Right lobe of liver (tissue), 6 donors: ENCODE measurements around the gene ACE. TPM values are rescaled to one million over a fixed set of nuclear protein-coding genes. Genes with fewer than 3 reads are reported as not detected.

ENCODE experiments used
- ATAC-seq, 4 donors: fragments of 200-7000 bp; cut with Tn5 transposase; one replicate each; pipeline ENCODE4 v1.9.1; 2020; ENCODE audit warnings: mild to moderate bottlenecking in 4 of 4, moderate library complexity in 4 of 4
- DNase-seq, 3 donors: peaks; one replicate each; pipeline ENCODE4 v3.0.0-alpha.2; 2020
- H3K27ac ChIP-seq, 3 donors: fragments of 200-600 bp; one replicate each; pipeline ENCODE4 v1.8.0; 2022
- H3K27me3 ChIP-seq, 2 donors: fragments of 200-600 bp; one replicate each; pipeline ENCODE4 v1.8.0; 2022
- H3K36me3 ChIP-seq, 4 donors: fragments of 200-600 bp; sonication (generic) in 1 of 4; one replicate each; pipeline versions ENCODE4 v1.5.1 to v1.8.0; 2017 to 2022; ENCODE audit warnings: control low read depth in 1 of 4
- H3K4me1 ChIP-seq, 4 donors: fragments of 200-600 bp; sonication (generic) in 1 of 4; one replicate each; pipeline versions ENCODE4 v1.5.1 to v1.8.0; 2017 to 2022; ENCODE audit warnings: control low read depth in 1 of 4
- H3K4me3 ChIP-seq, 3 donors: fragments of 200-600 bp; one replicate each; pipeline ENCODE4 v1.8.0; 2022
- H3K9me3 ChIP-seq, 4 donors: fragments of 200-600 bp; sonication (generic) in 1 of 4; one replicate each; pipeline versions ENCODE4 v1.5.1 to v1.8.0; 2017 to 2022; ENCODE audit warnings: control low read depth in 1 of 4
- CTCF ChIP-seq, 4 donors: fragments of 200-600 bp in 3 of 4; fragments of 450-650 bp in 1 of 4; IDR thresholded peaks; one replicate each; pipeline versions ENCODE4 v1.5.1 to v1.8.0; 2016 to 2022; ENCODE audit warnings: antibody characterized with exemption in 4 of 4, mild to moderate bottlenecking in 2 of 4
- POLR2A ChIP-seq: fragments of 450-650 bp; IDR thresholded peaks from one replicate; pipeline ENCODE4 v1.6.1; 2017; ENCODE audit warnings: antibody characterized with exemption, mild to moderate bottlenecking
- WGBS: methylation state at CpG from one replicate; pipeline ENCODE4 v1.1.6; 2018; ENCODE audit warnings: low coverage, low lambda C conversion rate; ENCODE audit not compliant: insufficient coverage; ENCODE audit errors: missing lambda C conversion rate; 5-methylcytosine and 5-hydroxymethylcytosine counted together
- intact Hi-C, 2 donors: fragments of 100-400 bp; cut with DNase I; formaldehyde crosslinking; loops; one replicate each; pipeline versions ENCODE4 v1.11.2 to v1.14.1; 2022
- total RNA-seq, 6 experiments: library from RNA; depleted of rRNA in 2 of 6; stranded (reverse); fragments of >200 nt in 2 of 6; fragmentation: NEBNext Ultra II Directional in 3 of 6; extraction: Animal tissue kit (Norgen Biotek cat#: 25700) in 3 of 6; gene quantifications; one replicate each; pipeline versions ENCODE4 v1.1.0 to v1.2.4, GENCODE V29; 2016 to 2023
- donor health status: DM: no; HTN: yes; CAD: no.
- donor health status: DM: no; HTN: no; CAD: no.
- donor health status: DM: no; HTN: no; CAD: no.
- donor health status: DM: no; HTN: yes; CAD: no.
- donor health status: DM: no; HTN: yes; CAD: no.

The ACE gene
- total RNA-seq, 6 experiments from 2014 or later: 0.75 to 9.4 (median 5.1) TPM

GRCh38 chr17:63542942-63543821 is 66.3 kb downstream of the ACE start:
- peak; percentile 73 to 88 (median 75) for DNase-seq
- 48% methylated on average over 8 of the region's 15 CpGs for WGBS
- intact Hi-C loops: no loop called here
- TF ChIP-seq POLR2A: no peak
- TF ChIP-seq CTCF (IDR thresholded peaks at IDR 0.05): no peak
- no peaks in the 10 kb centered on the region for H3K4me1 ChIP-seq
- no peak overlapping the region for H3K27ac ChIP-seq
- H3K9me3 ChIP-seq: no peaks in the 10 kb centered on the region
- peaks cover 0 to 9% of the 10 kb centered on the region in 2 donors for H3K27me3 ChIP-seq
- H3K36me3 ChIP-seq: no peaks in the 10 kb centered on the region
- no peak overlapping the region for H3K4me3 ChIP-seq
- ATAC-seq: peak; percentile 87 to 96 (median 91)

GRCh38 chr17:63543822-63544420 is 67.1 kb downstream of the ACE start:
- ATAC-seq: no peak
- peak in 2 of 3 donors; percentile 28 to 35 for DNase-seq
- H3K9me3 ChIP-seq: no peaks in the 10 kb centered on the region
- no peaks in the 10 kb centered on the region for H3K4me1 ChIP-seq
- H3K27ac ChIP-seq: no peak overlapping the region
- H3K27me3 ChIP-seq: peaks cover 0 to 1% of the 10 kb centered on the region in 2 donors
- intact Hi-C loops: no loop called here
- no peaks in the 10 kb centered on the region for H3K36me3 ChIP-seq
- TF ChIP-seq CTCF (IDR thresholded peaks at IDR 0.05) (no peak), POLR2A (no peak)
- H3K4me3 ChIP-seq: no peak overlapping the region

GRCh38 chr17:63544467-63545301 is 67.8 kb downstream of the ACE start:
- WGBS: 93% methylated on average over 2 of the region's 13 CpGs
- Histone ChIP-seq H3K9me3 (no peaks in the 10 kb centered on the region), H3K4me3 (no peak overlapping the region), H3K36me3 (no peaks in the 10 kb centered on the region), H3K27ac (no peak overlapping the region), H3K27me3 (no peaks in the 10 kb centered on the region), H3K4me1 (peaks cover 0 to 7% (median 0%) of the 10 kb centered on the region in 4 donors)
- ATAC-seq (no peak), DNase-seq (peak in 2 of 3 donors; percentile 27 to 40)
- no peak for TF ChIP-seq CTCF (IDR thresholded peaks at IDR 0.05)
- no peak for TF ChIP-seq POLR2A
- intact Hi-C loops: no loop called here

GRCh38 chr17:63546308-63547082 is 69.6 kb downstream of the ACE start:
- Histone ChIP-seq H3K9me3 (no peaks in the 10 kb centered on the region), H3K27ac (no peak overlapping the region), H3K4me3 (no peak overlapping the region), H3K27me3 (no peaks in the 10 kb centered on the region), H3K36me3 (no peaks in the 10 kb centered on the region), H3K4me1 (peaks cover 0 to 12% (median 0%) of the 10 kb centered on the region in 4 donors)
- TF ChIP-seq POLR2A (no peak), CTCF (IDR thresholded peaks at IDR 0.05) (no peak)
- DNase-seq: peak in 2 of 3 donors; percentile 19 to 23
- intact Hi-C loops: no loop called here
- whole genome bisulfite sequencing: 86% methylated on average over 4 of the region's 9 CpGs
- ATAC-seq: no peak
